Activated T-helper 2 cell treated with anti-CD3 and anti-CD28 coated beads, Interferon-gamma antibody, Interleukin-2, Interleukin-4, amounts not matched to agents 10 μg/mL and 5 μg/mL and 100 μg/mL, durations not matched to agents 14 hours and 24 hours and 36 hours (primary cell): Measurements from ENCODE around the gene CHD6. TPM values are rescaled to one million over a fixed set of nuclear protein-coding genes. Genes with fewer than 3 reads are reported as not detected.

Source experiments
- DNase-seq: peaks from one replicate; pipeline ENCODE4 v3.0.0; 2021; ENCODE audit warnings: low spot score
- H3K27ac Mint-ChIP-seq: one replicate; pipeline ENCODE4 v1.8.0; 2021; ENCODE audit warnings: mixed read lengths
- H3K27me3 Mint-ChIP-seq: one replicate; pipeline ENCODE4 v1.8.0; 2021; ENCODE audit warnings: low read depth, mixed read lengths
- H3K36me3 Mint-ChIP-seq: one replicate; pipeline ENCODE4 v1.8.0; 2021; ENCODE audit warnings: low read depth, mixed read lengths
- H3K4me1 Mint-ChIP-seq: one replicate; pipeline ENCODE4 v1.8.0; 2021; ENCODE audit warnings: low read depth, mixed read lengths
- H3K4me3 Mint-ChIP-seq: one replicate; pipeline ENCODE4 v1.8.0; 2021; ENCODE audit warnings: low read depth, mild to moderate bottlenecking, moderate library complexity, mixed read lengths
- H3K9me3 Mint-ChIP-seq: one replicate; pipeline ENCODE4 v1.8.0; 2021; ENCODE audit warnings: mixed read lengths
- intact Hi-C: fragments of 100-400 bp; cut with micrococcal nuclease; formaldehyde crosslinking; loops from one replicate; pipeline ENCODE4 v1.15.1; 2023
- total RNA-seq: library from RNA; stranded (reverse); gene quantifications from 2 replicates; pipeline ENCODE4 v1.2.3, GENCODE V29; 2022

CHD6 gene
- total RNA-seq, 1 donor from 2014 or later = 32.7 TPM

DNA sequence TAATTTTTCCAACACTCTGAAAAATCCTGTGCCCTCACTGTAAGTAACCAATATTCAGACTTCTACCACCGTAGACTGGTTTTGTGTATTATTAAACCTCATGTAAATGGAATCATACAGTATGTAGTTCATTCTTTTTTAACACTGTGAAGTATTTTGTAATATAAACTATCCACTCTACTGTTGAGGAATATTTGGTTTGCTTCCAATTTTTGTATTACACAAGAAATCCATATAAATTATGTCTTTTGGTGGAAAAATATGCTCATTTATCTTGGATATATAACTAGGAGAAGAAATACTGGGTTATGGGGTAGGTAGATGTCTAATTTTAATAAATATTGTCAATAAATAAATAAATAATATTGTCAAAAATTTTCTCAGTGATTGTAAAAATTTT lies 116.8 kb downstream of the CHD6 start:
- Mint-ChIP-seq H3K27me3 (no peaks in the 10 kb centered on the region), H3K27ac (no peak overlapping the region), H3K9me3 (no peaks in the 10 kb centered on the region), H3K4me1 (peaks cover 5% of the 10 kb centered on the region), H3K4me3 (no peak overlapping the region), H3K36me3 (peaks cover 27% of the 10 kb centered on the region)
- intact Hi-C loops = no loop called here
- DNase-seq = no peak

GRCh38 chr20:41499961-41500725 lies 118.0 kb downstream of the CHD6 start:
- Mint-ChIP-seq H3K36me3 (peaks cover 19% of the 10 kb centered on the region), H3K4me1 (no peaks in the 10 kb centered on the region), H3K4me3 (no peak overlapping the region), H3K9me3 (no peaks in the 10 kb centered on the region), H3K27ac (no peak overlapping the region), H3K27me3 (no peaks in the 10 kb centered on the region)
- DNase-seq = no peak
- intact Hi-C loops = no loop called here

DNA sequence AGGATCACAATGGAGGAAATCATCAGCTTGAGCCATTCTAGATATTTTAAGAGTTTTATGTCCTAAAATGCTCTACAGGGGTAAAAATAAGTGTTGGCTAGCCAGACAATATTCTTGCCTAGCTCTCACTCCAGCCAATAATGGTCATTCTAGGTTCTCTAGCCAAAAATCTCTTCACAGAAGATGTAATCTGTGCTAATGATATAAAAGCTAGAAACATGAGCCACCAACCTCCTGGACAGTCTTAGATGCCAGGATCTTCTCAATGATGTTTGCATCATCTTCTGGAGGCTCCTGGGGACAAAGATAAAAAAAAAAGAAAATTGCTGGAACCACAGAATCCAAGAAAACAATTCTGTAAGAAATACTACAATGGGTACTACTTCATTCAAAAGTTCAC lies 119.1 kb downstream of the CHD6 start:
- Mint-ChIP-seq H3K36me3 (peaks cover 19% of the 10 kb centered on the region), H3K27me3 (no peaks in the 10 kb centered on the region), H3K9me3 (no peaks in the 10 kb centered on the region), H3K4me1 (no peaks in the 10 kb centered on the region), H3K27ac (no peak overlapping the region), H3K4me3 (no peak overlapping the region)
- no peak for DNase-seq
- intact Hi-C loops = no loop called here

GRCh38 chr20:41497186-41497895 lies 120.8 kb downstream of the CHD6 start:
- no peaks in the 10 kb centered on the region for H3K27me3 Mint-ChIP-seq
- H3K9me3 Mint-ChIP-seq = no peaks in the 10 kb centered on the region
- H3K4me1 Mint-ChIP-seq = peaks cover 3% of the 10 kb centered on the region
- intact Hi-C loops = no loop called here
- H3K4me3 Mint-ChIP-seq = no peak overlapping the region
- peaks cover 27% of the 10 kb centered on the region for H3K36me3 Mint-ChIP-seq
- no peak overlapping the region for H3K27ac Mint-ChIP-seq
- DNase-seq = no peak

DNA sequence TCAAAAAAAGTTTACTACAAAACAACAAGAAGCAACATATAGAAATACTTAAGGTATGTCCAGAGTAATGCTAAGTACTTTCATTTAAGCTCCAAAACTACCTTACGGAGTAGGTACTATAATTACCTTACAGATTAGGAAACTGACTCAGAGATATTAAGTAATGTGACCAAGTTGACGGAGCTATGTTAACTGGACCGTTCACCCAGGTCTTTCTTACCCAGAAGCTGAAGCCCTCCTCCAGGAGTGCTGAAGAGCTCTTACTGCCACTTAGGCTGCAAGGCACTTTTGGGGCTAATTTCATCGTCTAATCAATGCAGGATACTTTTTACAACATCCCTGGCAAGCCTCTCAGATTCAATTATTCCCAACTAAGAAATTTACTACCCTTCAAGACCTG lies 123.7 kb downstream of the CHD6 start:
- DNase-seq = no peak
- no peaks in the 10 kb centered on the region for H3K27me3 Mint-ChIP-seq
- H3K36me3 Mint-ChIP-seq = peaks cover 42% of the 10 kb centered on the region
- peaks cover 3% of the 10 kb centered on the region for H3K4me1 Mint-ChIP-seq
- intact Hi-C loops = no loop called here
- no peak overlapping the region for H3K27ac Mint-ChIP-seq
- no peaks in the 10 kb centered on the region for H3K9me3 Mint-ChIP-seq
- no peak overlapping the region for H3K4me3 Mint-ChIP-seq

GRCh38 chr20:41483553-41483930 lies 134.6 kb downstream of the CHD6 start:
- peaks cover 13% of the 10 kb centered on the region for H3K4me1 Mint-ChIP-seq
- no peak overlapping the region for H3K27ac Mint-ChIP-seq
- peaks cover 75% of the 10 kb centered on the region for H3K36me3 Mint-ChIP-seq
- peaks cover 6% of the 10 kb centered on the region for H3K9me3 Mint-ChIP-seq
- intact Hi-C loops = no loop called here
- no peaks in the 10 kb centered on the region for H3K27me3 Mint-ChIP-seq
- no peak for DNase-seq
- H3K4me3 Mint-ChIP-seq = no peak overlapping the region

DNA sequence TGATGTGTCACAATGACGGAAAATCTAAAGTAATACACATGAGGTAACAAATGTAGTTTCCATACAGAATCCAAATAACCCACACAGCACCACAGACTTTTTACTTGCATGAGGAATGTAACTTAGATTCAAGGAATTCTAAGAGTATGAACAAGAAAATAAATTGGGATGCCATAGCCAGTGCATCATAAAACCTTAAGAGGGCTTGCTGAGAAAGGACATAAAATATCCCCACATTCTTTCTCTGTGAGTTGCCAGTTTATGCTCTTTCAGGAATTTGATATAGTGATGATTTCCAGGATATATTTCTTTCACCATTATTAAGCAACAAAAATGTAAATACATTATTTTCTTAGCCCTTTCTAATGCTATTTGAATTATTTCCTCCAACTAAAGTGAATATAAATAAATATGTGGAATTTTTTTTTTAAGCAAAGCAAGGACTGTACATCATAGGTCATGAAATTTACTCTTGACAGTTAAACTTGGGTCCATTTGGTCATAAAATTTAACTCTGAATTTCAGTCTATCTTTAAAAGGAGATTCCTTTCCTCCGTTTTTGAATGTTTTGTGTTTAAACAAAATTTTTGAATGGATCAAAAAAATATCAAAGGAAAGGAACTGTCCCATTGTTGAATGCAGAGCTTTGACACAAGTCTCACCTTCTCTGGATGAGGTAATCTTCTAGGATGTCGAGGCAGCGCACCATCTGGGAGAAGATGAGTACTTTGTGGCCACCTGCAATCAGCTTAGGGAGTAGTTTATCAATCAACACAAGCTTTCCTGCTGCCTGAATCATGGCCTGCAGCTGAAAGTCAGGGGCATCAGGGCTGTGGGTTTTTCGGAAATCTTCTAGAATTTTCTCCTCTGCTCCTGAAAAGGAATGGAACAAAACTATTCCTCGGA lies 135.3 kb downstream of the CHD6 start:
- H3K4me1 Mint-ChIP-seq = peaks cover 16% of the 10 kb centered on the region
- no peak for DNase-seq
- H3K27ac Mint-ChIP-seq = no peak overlapping the region
- peaks cover 6% of the 10 kb centered on the region for H3K9me3 Mint-ChIP-seq
- no peak overlapping the region for H3K4me3 Mint-ChIP-seq
- intact Hi-C loops = no loop called here
- no peaks in the 10 kb centered on the region for H3K27me3 Mint-ChIP-seq
- peaks cover 75% of the 10 kb centered on the region for H3K36me3 Mint-ChIP-seq

GRCh38 chr20:41480054-41480770 lies 138.0 kb downstream of the CHD6 start:
- peaks cover 67% of the 10 kb centered on the region for H3K36me3 Mint-ChIP-seq
- peaks cover 6% of the 10 kb centered on the region for H3K9me3 Mint-ChIP-seq
- no peak overlapping the region for H3K4me3 Mint-ChIP-seq
- no peaks in the 10 kb centered on the region for H3K27me3 Mint-ChIP-seq
- peak overlapping the region; percentile 64 for H3K27ac Mint-ChIP-seq
- no peak for DNase-seq
- H3K4me1 Mint-ChIP-seq = peaks cover 28% of the 10 kb centered on the region
- intact Hi-C loops = no loop called here

DNA sequence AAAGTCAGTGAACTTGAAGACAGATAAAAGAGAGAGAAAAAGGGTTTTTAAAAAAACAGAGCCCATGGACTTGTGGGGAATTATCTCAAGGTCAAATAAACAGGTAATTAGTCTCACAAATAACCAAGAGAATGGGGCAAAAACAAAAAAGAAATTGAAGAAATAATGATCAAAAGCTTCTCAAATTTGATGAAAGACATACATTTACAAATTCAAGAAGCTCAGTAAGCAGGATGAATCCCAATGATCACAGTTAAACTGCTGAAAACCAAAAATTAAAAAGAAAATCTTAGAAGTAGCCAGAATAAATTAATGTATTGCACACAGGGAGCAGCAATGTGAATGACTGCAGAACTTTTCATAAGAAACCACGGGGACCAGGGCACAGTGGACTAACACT lies 139.1 kb downstream of the CHD6 start:
- H3K27ac Mint-ChIP-seq = no peak overlapping the region

DNA sequence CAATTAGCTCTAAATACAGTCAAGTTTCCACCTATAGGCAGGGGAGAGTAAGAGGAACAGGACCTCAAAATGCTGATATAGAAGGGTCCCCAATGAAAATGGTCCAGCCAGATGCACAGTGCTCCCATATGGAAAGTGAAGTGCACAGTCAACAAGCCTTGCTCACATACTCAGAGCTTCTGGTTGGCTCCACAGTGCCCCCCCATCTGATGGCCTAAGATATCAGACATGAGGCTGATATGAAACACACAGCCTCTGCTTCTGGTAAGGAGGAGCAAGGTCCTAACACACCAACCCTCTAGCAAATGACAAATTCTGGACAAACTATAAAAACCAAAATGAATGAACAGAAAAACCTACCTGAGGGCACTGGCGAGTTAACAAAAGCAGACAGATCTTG lies 140.2 kb downstream of the CHD6 start:
- Mint-ChIP-seq H3K27me3 (no peaks in the 10 kb centered on the region), H3K27ac (no peak overlapping the region)

More for the DNA sequence above, 139.1 kb downstream of the CHD6 start:
- peaks cover 6% of the 10 kb centered on the region for H3K9me3 Mint-ChIP-seq
- H3K27me3 Mint-ChIP-seq = no peaks in the 10 kb centered on the region
- H3K4me1 Mint-ChIP-seq = peaks cover 30% of the 10 kb centered on the region
- H3K4me3 Mint-ChIP-seq = no peak overlapping the region
- intact Hi-C loops = loop anchor here (5.0 kb wide), 2 partner anchors 42 to 138 kb away; partner anchors contain the start of gene CHD6
- H3K36me3 Mint-ChIP-seq = peaks cover 60% of the 10 kb centered on the region
- DNase-seq = no peak

GRCh38 chr20:41476446-41476845 lies 141.7 kb downstream of the CHD6 start:
- Mint-ChIP-seq H3K4me3 (no peak overlapping the region), H3K36me3 (peaks cover 54% of the 10 kb centered on the region), H3K27me3 (no peaks in the 10 kb centered on the region), H3K9me3 (peaks cover 6% of the 10 kb centered on the region), H3K4me1 (peaks cover 30% of the 10 kb centered on the region), H3K27ac (no peak overlapping the region)
- intact Hi-C loops = loop anchor here (5.0 kb wide), 2 partner anchors 39 to 141 kb away; partner anchors contain the start of gene CHD6
- no peak for DNase-seq

More for the DNA sequence above, 140.2 kb downstream of the CHD6 start:
- intact Hi-C loops = loop anchor here (5.0 kb wide), 2 partner anchors 41 to 139 kb away; partner anchors contain the start of gene CHD6
- no peak for DNase-seq
- Mint-ChIP-seq H3K9me3 (peaks cover 6% of the 10 kb centered on the region), H3K4me3 (no peak overlapping the region), H3K36me3 (peaks cover 56% of the 10 kb centered on the region), H3K4me1 (peaks cover 30% of the 10 kb centered on the region)

DNA sequence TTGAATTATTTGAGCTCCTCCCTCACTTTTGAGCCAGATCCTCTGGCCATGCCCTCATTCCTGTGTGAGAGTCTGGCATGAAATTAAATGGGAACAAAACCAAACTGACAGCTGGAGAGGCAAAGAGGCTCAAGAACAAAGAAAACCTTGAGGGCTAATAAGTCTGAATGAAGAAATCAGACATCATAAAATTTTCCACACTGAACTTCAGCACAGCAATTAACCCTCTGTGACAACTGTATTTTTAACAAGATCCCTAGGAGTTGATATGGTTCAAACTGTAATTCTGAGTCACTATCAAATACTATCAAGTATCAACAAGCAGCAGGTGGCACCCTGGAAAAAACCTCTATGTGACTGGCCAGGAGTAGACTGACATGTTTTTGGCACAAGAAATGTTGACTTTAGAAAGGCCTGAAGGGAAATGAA lies 142.2 kb downstream of the CHD6 start:
- H3K27me3 Mint-ChIP-seq = no peaks in the 10 kb centered on the region
- H3K9me3 Mint-ChIP-seq = peaks cover 6% of the 10 kb centered on the region
- H3K36me3 Mint-ChIP-seq = peaks cover 54% of the 10 kb centered on the region
- no peak overlapping the region for H3K4me3 Mint-ChIP-seq
- peaks cover 30% of the 10 kb centered on the region for H3K4me1 Mint-ChIP-seq
- no peak for DNase-seq
- H3K27ac Mint-ChIP-seq = no peak overlapping the region
- intact Hi-C loops = loop anchor here (5.0 kb wide), 2 partner anchors 39 to 141 kb away; partner anchors contain the start of gene CHD6
